HCT116 (cell line): ENCODE data around the gene RBM23. TPM values are rescaled to one million over a fixed set of nuclear protein-coding genes. Genes with fewer than 3 reads are reported as not detected.

Experiments
- ATAC-seq: fragments of 200-7000 bp; cut with Tn5 transposase; 2 replicates; pipeline ENCODE4 v1.9.1; 2020; ENCODE audit warnings: mild to moderate bottlenecking, moderate library complexity
- BruUV-seq: library from RNA; stranded (reverse); fragments of 400-500 nt; replicated peaks from 2 replicates; lab custom pipeline; 2021; lab: Mats Ljungman, UMichigan
- CTCF ChIA-PET: fragments of 300-600 bp; sonication (Branson Sonifier 250); formaldehyde crosslinking; loops from one replicate; lab custom pipeline; 2021; ENCODE audit warnings: antibody characterized with exemption; lab: Charles Lee
- POLR2A ChIA-PET: fragments of 300-600, 350-600 bp; sonication (Branson Sonifier 250); formaldehyde crosslinking; loops from one replicate; lab custom pipeline; 2021; ENCODE audit warnings: antibody characterized with exemption; lab: Charles Lee
- RAD21 ChIA-PET, 2 experiments: fragments of 300-600 bp; sonication (Branson Sonifier 250); formaldehyde crosslinking; loops; one replicate each; lab custom pipeline; 2023; ENCODE audit warnings: low total read pairs in 2 of 2; ENCODE audit not compliant: uncharacterized antibody in 2 of 2, unreplicated experiment in 2 of 2, low non-redundant PET in 1 of 2; lab: Charles Lee
- DNase-seq: peaks from one replicate; pipeline ENCODE4 v3.0.0-alpha.2; 2010; ENCODE audit warnings: low read depth, low spot score
- H2AFZ ChIP-seq: fragments of 200-600 bp; shearing (Covaris generic), sonication (generic); 2 replicates; pipeline ENCODE4 v1.6.1; 2017; ENCODE audit warnings: low read depth, mixed run types, mixed read lengths, antibody characterized with exemption, low read length; ENCODE audit not compliant: poor library complexity, severe bottlenecking
- H3K27ac ChIP-seq: 2 replicates; pipeline ENCODE4 v1.5.1; 2012; ENCODE audit warnings: low read depth, low read length
- H3K27me3 ChIP-seq: fragments of 200-600 bp; sonication (generic); 2 replicates; pipeline ENCODE4 v1.6.1; 2016; ENCODE audit warnings: mixed run types, low read length, mixed read lengths; ENCODE audit not compliant: insufficient read depth
- H3K36me3 ChIP-seq, 2 experiments: fragments of 200-500 bp in 1 of 2; fragments of 200-600 bp in 1 of 2; sonication (Bioruptor generic) in 1 of 2; sonication (generic) in 1 of 2; 2 replicates each; pipeline versions ENCODE4 v1.5.1 to v1.6.1; 2014 to 2016; ENCODE audit warnings: low read length in 2 of 2, inconsistent platforms in 1 of 2, mixed read lengths in 1 of 2, mixed run types in 1 of 2; ENCODE audit not compliant: insufficient read depth in 2 of 2, control insufficient read depth in 1 of 2
- H3K4me1 ChIP-seq, 2 experiments: fragments of 200-600 bp in 1 of 2; sonication (generic) in 1 of 2; 2 replicates each; pipeline versions ENCODE4 v1.5.1 to v1.6.1; 2012 to 2017; ENCODE audit warnings: low read length in 2 of 2, inconsistent platforms in 1 of 2, mild to moderate bottlenecking in 1 of 2, mixed read lengths in 1 of 2, mixed run types in 1 of 2, moderate library complexity in 1 of 2; ENCODE audit not compliant: insufficient read depth in 2 of 2, control insufficient read depth in 1 of 2
- H3K4me2 ChIP-seq: fragments of 200-600 bp; sonication (generic); 2 replicates; pipeline ENCODE4 v1.6.1; 2017; ENCODE audit warnings: mixed run types, low read length, mixed read lengths
- H3K4me3 ChIP-seq, 2 experiments: fragments of 200-600 bp in 1 of 2; sonication (generic) in 1 of 2; replicated peaks in 1 of 2; 2 replicates each; pipeline ENCODE4 v1.5.1; 2011 to 2016; ENCODE audit warnings: low read length in 2 of 2, control low read depth in 1 of 2, low read depth in 1 of 2, mild to moderate bottlenecking in 1 of 2, mixed read lengths in 1 of 2, mixed run types in 1 of 2
- H3K79me2 ChIP-seq: fragments of 200-600 bp; sonication (generic); 2 replicates; pipeline ENCODE4 v1.6.1; 2017; ENCODE audit warnings: mild to moderate bottlenecking, mixed run types, low read length, moderate library complexity, mixed read lengths; ENCODE audit not compliant: insufficient read depth
- H3K9ac ChIP-seq: fragments of 200-600 bp; sonication (generic); 2 replicates; pipeline ENCODE4 v1.6.1; 2016; ENCODE audit warnings: low read length, mixed read lengths
- H3K9me2 ChIP-seq: fragments of 200-600 bp; sonication (generic), shearing (Covaris generic); 2 replicates; pipeline ENCODE4 v1.6.1; 2017; ENCODE audit warnings: mixed run types, mild to moderate bottlenecking, moderate library complexity; ENCODE audit not compliant: insufficient read depth
- H3K9me3 ChIP-seq, 2 experiments: fragments of 200-500 bp in 1 of 2; fragments of 200-600 bp in 1 of 2; sonication (Bioruptor generic) in 1 of 2; sonication (generic) in 1 of 2; 2 replicates each; pipeline ENCODE4 v1.6.1; 2014 to 2017; ENCODE audit warnings: low read length in 2 of 2, mixed read lengths in 2 of 2, inconsistent platforms in 1 of 2, low read depth in 1 of 2, mild to moderate bottlenecking in 1 of 2, mixed run types in 1 of 2, moderate library complexity in 1 of 2; ENCODE audit not compliant: control insufficient read depth in 1 of 2, insufficient read depth in 1 of 2
- H4K20me1 ChIP-seq: fragments of 200-600 bp; sonication (generic), shearing (Covaris generic); 2 replicates; pipeline ENCODE4 v1.6.1; 2017; ENCODE audit warnings: mixed run types, mild to moderate bottlenecking, moderate library complexity; ENCODE audit not compliant: insufficient read depth
- EGR1 ChIP-seq: IDR thresholded peaks from 2 replicates; pipeline ENCODE4 v1.6.1; 2012; ENCODE audit warnings: low read depth
- MAX ChIP-seq: IDR thresholded peaks from 2 replicates; pipeline ENCODE4 v1.6.1; 2012
- POLR2A ChIP-seq: IDR thresholded peaks from 2 replicates; pipeline ENCODE4 v1.7.0; 2011; ENCODE audit warnings: borderline replicate concordance; ENCODE audit not compliant: insufficient read depth, insufficient read length; ENCODE audit errors: extremely low read depth
- SP1 ChIP-seq: IDR thresholded peaks from 2 replicates; pipeline ENCODE4 v1.6.1; 2012; ENCODE audit warnings: low read depth
- SRF ChIP-seq: IDR thresholded peaks from 2 replicates; pipeline ENCODE4 v1.6.1; 2012; ENCODE audit warnings: low read depth
- TCF7L2 ChIP-seq: IDR thresholded peaks from 2 replicates; pipeline ENCODE4 v1.7.0; 2011; ENCODE audit warnings: borderline replicate concordance, inconsistent platforms; ENCODE audit not compliant: insufficient read depth, insufficient read length; ENCODE audit errors: extremely low read depth
- ZBTB33 ChIP-seq: IDR thresholded peaks from 2 replicates; pipeline ENCODE4 v1.6.1; 2011; ENCODE audit warnings: mild to moderate bottlenecking, low read length, moderate library complexity; ENCODE audit not compliant: insufficient replicate concordance; ENCODE audit errors: extremely low read depth
- intact Hi-C: fragments of 100-400 bp; cut with micrococcal nuclease; formaldehyde crosslinking; loops from 2 replicates; pipeline ENCODE4 v1.10.0; 2022
- total RNA-seq: library from RNA; stranded (reverse); gene quantifications from one replicate; pipeline ENCODE4 v1.2.1, GENCODE V29; 2021; ENCODE audit not compliant: unreplicated experiment
- TF ChIP-seq, protein P1 (sequence below), 3 experiments: fragments of 200-600 bp in 1 of 3; sonication (generic) in 1 of 3; IDR thresholded peaks in 2 of 3; conservative IDR thresholded peaks in 1 of 3; 2 replicates each; pipeline ENCODE4 v1.5.1; 2012 to 2017; ENCODE audit warnings: low read depth in 2 of 3, low read length in 2 of 3, antibody characterized with exemption in 1 of 3, borderline replicate concordance in 1 of 3, control low read depth in 1 of 3, mild to moderate bottlenecking in 1 of 3, mixed read lengths in 1 of 3, mixed run types in 1 of 3, moderate library complexity in 1 of 3; ENCODE audit not compliant: insufficient read depth in 1 of 3

The RBM23 gene
- total RNA-seq, 1 experiment from 2014 or later, result 67.2 TPM

- ChIA-PET CTCF (no interaction called here), POLR2A (no interaction called here), RAD21 (no interaction called here)
- no peak for ATAC-seq
- no peaks in the 10 kb centered on the region for H3K27me3 ChIP-seq
- DNase-seq, result no peak
- TF ChIP-seq POLR2A (no peak), TCF7L2 (no peak), MAX (no peak), ZBTB33 (no peak), SRF (no peak), EGR1 (no peak), SP1 (no peak)
- TF ChIP-seq, protein P1, sequence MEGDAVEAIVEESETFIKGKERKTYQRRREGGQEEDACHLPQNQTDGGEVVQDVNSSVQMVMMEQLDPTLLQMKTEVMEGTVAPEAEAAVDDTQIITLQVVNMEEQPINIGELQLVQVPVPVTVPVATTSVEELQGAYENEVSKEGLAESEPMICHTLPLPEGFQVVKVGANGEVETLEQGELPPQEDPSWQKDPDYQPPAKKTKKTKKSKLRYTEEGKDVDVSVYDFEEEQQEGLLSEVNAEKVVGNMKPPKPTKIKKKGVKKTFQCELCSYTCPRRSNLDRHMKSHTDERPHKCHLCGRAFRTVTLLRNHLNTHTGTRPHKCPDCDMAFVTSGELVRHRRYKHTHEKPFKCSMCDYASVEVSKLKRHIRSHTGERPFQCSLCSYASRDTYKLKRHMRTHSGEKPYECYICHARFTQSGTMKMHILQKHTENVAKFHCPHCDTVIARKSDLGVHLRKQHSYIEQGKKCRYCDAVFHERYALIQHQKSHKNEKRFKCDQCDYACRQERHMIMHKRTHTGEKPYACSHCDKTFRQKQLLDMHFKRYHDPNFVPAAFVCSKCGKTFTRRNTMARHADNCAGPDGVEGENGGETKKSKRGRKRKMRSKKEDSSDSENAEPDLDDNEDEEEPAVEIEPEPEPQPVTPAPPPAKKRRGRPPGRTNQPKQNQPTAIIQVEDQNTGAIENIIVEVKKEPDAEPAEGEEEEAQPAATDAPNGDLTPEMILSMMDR (IDR thresholded peaks at IDR 0.05 in 2 of 3, conservative IDR thresholded peaks at IDR 0.05 in 1 of 3; ENCODE audit: borderline replicate concordance in 1 of 3, insufficient read depth in 1 of 3, low read depth in 2 of 3, low read length in 2 of 3), result no peak
- H3K36me3 ChIP-seq, result peaks cover 61 to 64% of the 10 kb centered on the region in 2 experiments
- intact Hi-C loops, result no loop called here
- peaks cover 7% of the 10 kb centered on the region for H3K79me2 ChIP-seq
- no peaks in the 10 kb centered on the region for H4K20me1 ChIP-seq
- H3K4me1 ChIP-seq, result no peaks in the 10 kb centered on the region
- no TSS peak for BruUV-seq
- no peaks in the 10 kb centered on the region for H3K9me3 ChIP-seq
- no peaks in the 10 kb centered on the region for H3K9me2 ChIP-seq
- no peak overlapping the region for H3K4me2 ChIP-seq
- H3K27ac ChIP-seq, result no peak overlapping the region
- H3K4me3 ChIP-seq, result no peak overlapping the region
- H2AFZ ChIP-seq, result no peak overlapping the region
- no peak overlapping the region for H3K9ac ChIP-seq
Observed at GRCh38 chr14:22905627-22906026, 13.3 kb downstream of the RBM23 start.
